Stimulated activated CD4-positive, alpha-beta T cell treated with anti-CD3 and anti-CD28 coated beads, Interleukin-1b, Interleukin-23, amount 100 ng/mL, for 24 hours (primary cell): ENCODE measurements around the gene NCOA6.
"Not testable (repeated sequence)": the region's sequence is repeated elsewhere in the genome, so short reads cannot be mapped to it uniquely, and the experiment has no call there.

Experiments
- DNase-seq, 4 experiments: peaks; one replicate each; pipeline ENCODE4 v3.0.0-alpha.2; 2020; ENCODE audit warnings: low read depth in 4 of 4, low spot score in 1 of 4

Gene NCOA6

DNA sequence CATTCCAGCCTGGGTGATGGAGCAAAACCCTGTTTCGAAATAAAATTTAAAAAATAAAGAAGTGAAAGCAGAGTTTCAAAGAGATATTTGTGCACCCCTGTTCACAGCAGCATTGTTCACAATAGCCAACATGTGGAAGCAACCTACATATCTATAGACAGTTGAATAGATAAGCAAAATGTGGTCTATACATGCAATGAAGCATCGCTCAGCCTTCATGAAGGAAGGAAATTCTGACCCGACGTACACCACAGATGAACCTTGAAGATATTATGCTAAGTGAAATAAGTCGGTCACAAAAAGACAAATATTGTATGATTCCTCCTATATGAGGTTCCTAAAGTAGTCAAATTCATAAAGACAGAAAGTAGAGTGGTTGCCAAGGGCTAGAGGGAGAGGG, 6.5 kb upstream of the NCOA6 start:
- no peak for DNase-seq

DNA sequence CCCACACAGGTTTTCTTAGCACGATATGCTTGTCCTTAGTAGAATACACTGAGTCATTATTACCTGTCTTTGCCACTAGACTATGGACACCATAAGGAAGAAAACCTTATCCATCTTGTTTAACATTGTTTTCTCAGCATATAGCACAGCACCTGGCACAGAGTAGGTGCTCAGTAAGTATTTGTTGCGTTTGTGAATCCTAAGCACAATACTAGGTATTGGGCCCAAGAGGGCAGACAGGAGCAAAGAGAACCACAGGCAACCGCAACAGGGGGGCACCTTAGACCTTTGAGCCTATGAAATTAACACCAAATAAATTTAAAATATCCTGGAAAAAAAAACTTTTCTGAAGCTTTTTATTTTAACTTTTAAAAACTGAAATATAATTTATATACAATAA, 3.7 kb upstream of the NCOA6 start:
- DNase-seq, result no peak

GRCh38 chr20:34824806-34825529, 483 bp downstream of the NCOA6 start:
- peak; percentile 26 to 54 (median 38) for DNase-seq

GRCh38 chr20:34824452-34824805, 1.0 kb downstream of the NCOA6 start:
- DNase-seq, result peak; percentile 40 to 73 (median 50)

DNA sequence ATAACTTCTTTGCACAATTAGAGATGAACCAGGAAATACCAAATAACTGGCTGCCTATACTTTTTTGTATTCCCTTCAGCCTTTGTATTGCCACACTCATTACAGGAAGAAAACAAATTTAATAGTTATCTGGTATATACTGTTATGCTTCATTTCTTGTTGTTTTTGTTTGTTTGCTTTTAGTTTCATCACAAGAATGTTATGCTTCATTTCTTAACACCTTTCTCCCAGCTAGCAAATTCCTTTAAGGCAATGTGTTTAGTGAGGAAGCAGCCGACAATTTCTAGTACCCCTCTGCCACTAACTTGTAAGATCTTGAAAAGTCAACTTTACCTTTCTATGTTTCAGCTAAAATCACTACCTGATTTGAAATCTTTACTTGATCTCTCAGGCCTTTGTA, 1.4 kb downstream of the NCOA6 start:
- no peak for DNase-seq

DNA sequence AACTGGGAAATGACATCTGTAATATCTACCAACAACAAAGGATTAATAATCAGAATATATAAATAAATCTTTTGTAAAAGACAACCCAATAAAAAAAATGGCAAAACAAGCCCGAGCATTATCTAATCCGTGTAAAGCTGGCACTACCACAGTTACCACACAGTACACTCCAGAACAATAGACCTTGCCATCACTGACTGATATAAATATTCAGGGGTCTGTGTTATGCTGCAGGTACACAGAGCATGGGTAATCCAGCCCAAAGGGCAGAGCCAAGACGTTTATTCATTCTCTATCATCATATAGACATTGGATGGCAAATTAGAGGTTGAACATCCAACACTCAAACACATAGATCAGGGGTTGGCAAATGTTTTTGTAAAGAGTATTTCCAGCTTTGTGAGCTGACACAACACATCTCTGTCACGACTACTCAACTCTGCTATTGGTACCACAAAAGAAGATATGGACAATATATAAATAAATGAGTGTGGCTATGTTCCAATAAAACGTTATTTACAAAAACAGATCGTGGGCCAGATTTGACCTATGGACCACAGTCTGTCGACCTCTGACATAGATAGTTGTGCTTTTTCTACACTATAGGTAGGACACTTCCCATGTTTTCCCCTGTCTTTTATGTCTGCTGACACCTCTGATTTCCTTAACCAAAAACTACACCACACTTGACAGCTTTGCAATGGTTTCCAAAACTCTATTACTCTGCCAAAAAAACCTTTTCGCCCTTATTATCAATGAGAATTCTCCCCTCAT, 4.5 kb downstream of the NCOA6 start:
- no peak for DNase-seq

GRCh38 chr20:34817801-34818200, 7.7 kb downstream of the NCOA6 start:
- DNase-seq, result no peak

DNA sequence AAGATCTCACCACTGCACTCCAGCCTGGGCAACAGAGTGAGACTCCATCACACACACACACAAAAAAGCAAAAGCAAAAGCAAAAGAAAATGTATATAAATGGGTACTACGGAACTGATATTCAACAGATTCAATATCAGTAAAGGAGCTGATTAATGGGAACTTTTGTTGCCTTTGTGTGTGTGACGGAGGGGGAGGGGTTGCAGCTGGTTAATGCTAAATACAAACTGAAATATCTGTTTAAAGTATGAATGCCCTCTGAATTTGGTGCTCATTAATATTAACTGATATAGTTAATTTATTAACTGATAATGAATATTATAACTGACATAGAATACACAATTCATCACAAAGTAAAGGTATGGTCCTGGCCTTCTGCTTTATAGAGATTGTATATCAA, 8.4 kb downstream of the NCOA6 start:
- no peak for DNase-seq

DNA sequence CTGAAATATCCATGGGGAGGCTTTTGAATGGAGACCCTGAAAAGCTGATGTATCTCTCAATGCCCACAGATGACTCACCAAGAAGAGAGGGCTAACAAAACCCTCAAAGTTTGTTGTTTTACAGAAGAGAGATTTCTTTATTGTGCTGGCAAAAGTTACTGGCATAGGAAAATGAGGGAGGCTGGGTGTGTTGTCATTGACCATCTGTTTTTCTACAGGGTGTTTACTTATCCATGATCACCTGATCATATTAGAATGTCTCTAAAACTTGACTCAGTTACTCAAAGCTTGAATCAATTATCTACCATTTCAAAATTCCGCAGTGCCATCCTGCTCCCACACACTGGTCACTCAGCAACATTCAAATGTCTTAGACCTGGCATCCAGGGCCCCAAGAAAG, 9.8 kb downstream of the NCOA6 start:
- no peak for DNase-seq

DNA sequence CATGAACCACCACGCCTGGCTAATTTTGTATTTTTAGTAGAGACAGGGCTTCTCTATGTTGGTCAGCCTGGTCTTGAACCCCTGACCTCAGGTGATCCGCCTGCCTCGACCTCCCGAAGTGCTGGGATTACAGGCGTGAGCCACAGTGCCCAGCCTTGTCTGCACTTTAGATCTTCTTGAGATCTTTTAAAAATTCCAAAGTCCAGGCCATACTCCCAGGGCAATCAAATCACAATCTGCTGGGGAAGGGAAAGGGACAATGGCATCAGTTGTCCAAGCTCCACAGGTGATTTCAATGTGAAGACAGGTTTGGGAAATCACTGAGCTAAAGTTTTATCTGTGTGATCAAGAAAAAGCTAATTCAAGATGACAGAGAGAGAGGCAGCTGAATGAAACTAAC, 16.9 kb downstream of the NCOA6 start:
- no peak for DNase-seq

- DNase-seq, result not testable (repeated sequence)
Measured at GRCh38 chr20:34807944-34808465, 17.4 kb downstream of the NCOA6 start.

GRCh38 chr20:34806255-34806654, 19.2 kb downstream of the NCOA6 start:
- no peak for DNase-seq

DNA sequence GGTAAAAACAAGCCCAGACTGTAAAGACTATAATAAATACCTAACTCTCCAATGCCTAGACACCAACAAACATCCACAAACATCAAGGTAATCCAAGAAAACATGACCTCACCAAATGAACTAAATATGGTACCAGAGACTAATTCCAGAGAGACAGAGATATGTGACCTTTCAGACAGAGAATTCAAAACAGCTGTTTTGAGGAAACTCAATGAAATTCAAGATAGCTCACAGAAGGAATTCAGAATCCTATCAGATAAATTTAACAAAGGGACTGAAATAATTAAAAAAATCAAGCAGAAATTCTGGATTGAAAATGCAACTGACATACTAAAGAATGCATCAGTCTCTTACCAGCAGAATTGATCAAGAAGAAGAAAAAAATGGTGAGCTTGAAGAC, 26.6 kb downstream of the NCOA6 start:
- no peak for DNase-seq

GRCh38 chr20:34798328-34798727, 27.1 kb downstream of the NCOA6 start:
- DNase-seq, result no peak

GRCh38 chr20:34797012-34797995, 28.1 kb downstream of the NCOA6 start:
- DNase-seq, result no peak

DNA sequence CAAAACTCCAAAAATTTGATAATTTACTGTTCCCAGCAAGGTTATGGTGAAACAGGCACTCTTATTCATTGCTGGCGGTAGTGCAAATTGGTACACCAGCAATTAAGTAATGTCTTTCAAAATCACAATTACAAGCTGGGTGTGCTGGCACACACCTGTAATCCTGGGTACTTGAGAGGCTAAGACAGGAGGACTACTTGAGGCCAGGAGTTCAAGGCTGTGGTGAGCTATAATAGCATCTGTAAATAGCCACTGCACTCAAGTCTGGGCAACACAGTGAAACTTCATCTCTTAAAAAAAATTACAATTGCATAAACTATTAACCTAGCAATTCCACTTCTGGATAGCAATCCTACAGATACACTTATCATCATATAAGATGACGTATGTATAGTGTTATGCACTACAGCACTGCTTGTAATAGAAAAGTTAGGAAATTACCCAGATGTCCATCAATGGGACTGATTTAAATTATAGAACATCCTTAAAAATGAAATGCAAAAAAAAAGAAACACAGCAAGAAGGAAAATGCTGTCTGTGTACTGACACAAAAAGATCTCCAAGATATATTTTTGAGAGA, 31.4 kb downstream of the NCOA6 start:
- no peak for DNase-seq

- no peak for DNase-seq
Measured at GRCh38 chr20:34792687-34793363, 32.6 kb downstream of the NCOA6 start.

DNA sequence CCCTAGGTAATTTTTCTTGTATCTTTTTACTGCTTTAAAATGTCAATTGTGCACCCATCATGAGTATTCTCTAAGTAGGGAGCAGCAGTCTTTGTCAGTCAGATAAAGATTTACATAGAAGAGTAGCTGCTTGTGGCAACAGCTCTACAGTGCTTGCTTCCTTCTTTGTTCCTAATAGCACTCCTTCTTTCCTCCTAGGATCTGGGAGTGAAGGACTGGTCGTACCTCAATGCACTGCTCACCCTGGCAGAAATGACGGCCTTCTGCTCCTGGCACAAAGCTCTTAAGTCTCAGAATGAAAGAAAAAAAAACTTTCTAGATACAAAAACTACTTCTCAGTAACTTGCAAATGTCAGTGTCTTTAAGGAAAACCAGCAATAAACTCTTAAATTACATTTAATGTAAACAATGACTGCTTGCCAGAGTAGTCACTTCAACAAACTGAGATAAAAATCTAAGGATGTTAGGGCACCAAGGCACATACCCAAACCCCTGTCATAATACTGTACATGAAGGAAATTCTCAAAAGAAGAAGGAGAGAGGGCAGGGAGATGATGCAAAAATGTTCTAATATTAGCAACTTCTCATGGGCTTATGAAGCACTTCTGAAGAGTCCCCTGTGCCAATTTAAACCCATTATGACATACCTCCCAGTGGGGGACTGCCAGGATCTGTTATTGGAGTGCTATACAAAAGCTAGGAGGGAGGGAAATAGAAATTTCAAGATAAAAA, 34.0 kb downstream of the NCOA6 start:
- DNase-seq, result no peak

GRCh38 chr20:34781220-34781619, 44.2 kb downstream of the NCOA6 start:
- DNase-seq, result no peak

GRCh38 chr20:34780291-34780690, 45.2 kb downstream of the NCOA6 start:
- DNase-seq, result not testable (repeated sequence)
